WERI-Rb-1 (cell line): ENCODE results near the gene CAV1.

ENCODE experiments used
- DNase-seq: peaks from one replicate; pipeline ENCODE4 v3.0.0-alpha.2; 2020
- H3K27ac ChIP-seq: fragments of 250-450 bp; sonication (Bioruptor Pico); 2 replicates; pipeline ENCODE4 v1.5.1; 2020; ENCODE audit warnings: mild to moderate bottlenecking, moderate library complexity
- H3K27me3 ChIP-seq: fragments of 250-450 bp; sonication (Bioruptor Pico); 2 replicates; pipeline ENCODE4 v1.5.1; 2021; ENCODE audit warnings: mild to moderate bottlenecking, low read depth, moderate library complexity; ENCODE audit not compliant: insufficient read depth, severe bottlenecking
- H3K36me3 ChIP-seq: fragments of 250-450 bp; sonication (Bioruptor Pico); 2 replicates; pipeline ENCODE4 v1.5.1; 2020; ENCODE audit warnings: mild to moderate bottlenecking, moderate library complexity
- H3K4me3 ChIP-seq: 2 replicates; pipeline ENCODE4 v1.5.1; 2011; ENCODE audit warnings: low read depth, mild to moderate bottlenecking, control low read depth, low read length
- H3K9me3 ChIP-seq: fragments of 250-450 bp; sonication (Bioruptor Pico); 2 replicates; pipeline ENCODE4 v1.5.1; 2021; ENCODE audit warnings: mild to moderate bottlenecking, moderate library complexity; ENCODE audit not compliant: severe bottlenecking
- TF ChIP-seq, protein P1 (sequence below): IDR thresholded peaks from 2 replicates; pipeline ENCODE4 v1.5.1; 2011; ENCODE audit warnings: low read depth, mild to moderate bottlenecking, control low read depth, inconsistent platforms, low read length

The CAV1 gene

DNA sequence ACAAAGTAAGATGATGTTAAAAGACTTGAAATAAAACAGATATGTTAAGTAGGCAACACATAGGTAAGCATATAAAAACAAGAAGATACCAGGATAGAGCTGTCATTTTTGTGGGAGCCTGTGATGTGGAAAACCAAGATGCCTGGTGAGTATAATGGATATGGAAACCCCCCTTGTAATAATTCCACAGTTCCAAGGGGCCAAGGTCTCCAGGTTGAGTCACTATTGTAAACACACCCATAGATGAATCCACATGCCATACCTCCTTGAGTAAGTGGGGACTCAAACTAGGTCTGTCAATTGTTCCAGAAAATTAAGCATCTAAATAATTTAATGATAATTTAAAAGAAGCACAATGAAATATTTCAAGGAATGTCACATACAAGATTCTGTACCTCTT lies 15.9 kb downstream of the CAV1 start:
- H3K27me3 ChIP-seq: peaks cover 10% of the 10 kb centered on the region

DNA sequence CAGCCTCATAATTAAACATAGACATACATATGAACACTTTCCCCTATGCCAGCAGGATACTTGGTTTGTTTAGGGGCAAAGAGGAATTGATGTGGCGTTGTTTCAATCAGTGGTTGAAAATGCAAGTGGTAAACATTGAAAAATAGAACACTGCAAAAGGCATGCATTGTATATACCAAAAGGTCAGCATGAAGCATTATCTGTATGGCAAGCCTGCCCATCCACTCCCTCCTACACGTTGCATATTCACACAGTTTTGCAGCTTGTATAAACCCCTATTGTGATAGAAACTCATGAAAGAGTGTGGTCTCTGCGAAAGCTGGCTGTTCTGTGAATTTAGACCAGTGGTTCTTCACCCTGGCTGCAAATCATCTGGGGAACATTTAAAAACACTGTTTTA lies 17.1 kb downstream of the CAV1 start:
- Histone ChIP-seq H3K9me3 (no peaks in the 10 kb centered on the region), H3K27me3 (peaks cover 15% of the 10 kb centered on the region), H3K36me3 (no peaks in the 10 kb centered on the region), H3K27ac (no peak overlapping the region), H3K4me3 (no peak overlapping the region)
- TF ChIP-seq, protein P1, sequence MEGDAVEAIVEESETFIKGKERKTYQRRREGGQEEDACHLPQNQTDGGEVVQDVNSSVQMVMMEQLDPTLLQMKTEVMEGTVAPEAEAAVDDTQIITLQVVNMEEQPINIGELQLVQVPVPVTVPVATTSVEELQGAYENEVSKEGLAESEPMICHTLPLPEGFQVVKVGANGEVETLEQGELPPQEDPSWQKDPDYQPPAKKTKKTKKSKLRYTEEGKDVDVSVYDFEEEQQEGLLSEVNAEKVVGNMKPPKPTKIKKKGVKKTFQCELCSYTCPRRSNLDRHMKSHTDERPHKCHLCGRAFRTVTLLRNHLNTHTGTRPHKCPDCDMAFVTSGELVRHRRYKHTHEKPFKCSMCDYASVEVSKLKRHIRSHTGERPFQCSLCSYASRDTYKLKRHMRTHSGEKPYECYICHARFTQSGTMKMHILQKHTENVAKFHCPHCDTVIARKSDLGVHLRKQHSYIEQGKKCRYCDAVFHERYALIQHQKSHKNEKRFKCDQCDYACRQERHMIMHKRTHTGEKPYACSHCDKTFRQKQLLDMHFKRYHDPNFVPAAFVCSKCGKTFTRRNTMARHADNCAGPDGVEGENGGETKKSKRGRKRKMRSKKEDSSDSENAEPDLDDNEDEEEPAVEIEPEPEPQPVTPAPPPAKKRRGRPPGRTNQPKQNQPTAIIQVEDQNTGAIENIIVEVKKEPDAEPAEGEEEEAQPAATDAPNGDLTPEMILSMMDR: no peak
- DNase-seq: no peak

More for the DNA sequence above, 15.9 kb downstream of the CAV1 start:
- Histone ChIP-seq H3K9me3 (no peaks in the 10 kb centered on the region), H3K4me3 (no peak overlapping the region), H3K36me3 (no peaks in the 10 kb centered on the region), H3K27ac (no peak overlapping the region)
- TF ChIP-seq, protein P1: no peak
- no peak for DNase-seq

DNA sequence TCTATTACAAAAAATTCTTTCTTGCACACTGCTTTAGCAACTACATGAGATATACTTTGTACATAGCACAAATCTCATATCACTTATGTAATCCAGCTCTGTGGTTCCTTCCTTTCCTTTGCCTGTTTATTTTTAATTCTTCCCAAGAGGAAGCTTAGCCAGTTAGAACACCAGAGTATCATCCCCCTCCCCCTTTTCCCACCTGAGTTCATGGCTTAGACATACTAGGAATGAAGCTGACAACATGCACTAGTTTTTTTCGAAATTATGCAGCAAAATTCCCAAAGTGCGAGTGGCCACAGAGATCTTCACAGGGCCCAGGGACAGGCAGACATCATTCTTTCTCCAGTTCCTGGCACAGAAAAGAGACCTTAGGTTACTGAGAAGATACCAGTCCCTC lies 17.8 kb downstream of the CAV1 start:
- Histone ChIP-seq H3K4me3 (no peak overlapping the region), H3K9me3 (no peaks in the 10 kb centered on the region), H3K36me3 (no peaks in the 10 kb centered on the region), H3K27ac (no peak overlapping the region), H3K27me3 (peaks cover 15% of the 10 kb centered on the region)
- DNase-seq: no peak
- TF ChIP-seq, protein P1: no peak

DNA sequence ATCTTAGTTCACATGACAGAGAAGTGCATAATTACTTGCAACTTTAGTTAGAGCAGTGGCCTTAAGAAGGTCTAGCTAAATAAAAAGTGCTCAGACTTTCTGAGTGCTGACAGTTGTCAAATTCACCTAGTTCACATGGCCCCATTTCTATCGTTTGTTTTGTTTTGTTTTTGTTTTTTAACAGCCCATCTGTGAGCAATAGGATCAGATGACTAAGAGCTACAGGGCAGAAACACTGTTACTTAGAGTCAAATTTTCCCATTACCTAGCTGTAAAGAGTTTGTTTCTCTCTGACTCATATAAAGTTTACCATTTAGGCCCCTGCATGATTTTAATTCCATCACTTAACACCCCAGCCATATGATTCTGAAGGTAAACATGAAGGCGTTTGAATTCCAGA lies 18.8 kb downstream of the CAV1 start:
- no peak for DNase-seq

DNA sequence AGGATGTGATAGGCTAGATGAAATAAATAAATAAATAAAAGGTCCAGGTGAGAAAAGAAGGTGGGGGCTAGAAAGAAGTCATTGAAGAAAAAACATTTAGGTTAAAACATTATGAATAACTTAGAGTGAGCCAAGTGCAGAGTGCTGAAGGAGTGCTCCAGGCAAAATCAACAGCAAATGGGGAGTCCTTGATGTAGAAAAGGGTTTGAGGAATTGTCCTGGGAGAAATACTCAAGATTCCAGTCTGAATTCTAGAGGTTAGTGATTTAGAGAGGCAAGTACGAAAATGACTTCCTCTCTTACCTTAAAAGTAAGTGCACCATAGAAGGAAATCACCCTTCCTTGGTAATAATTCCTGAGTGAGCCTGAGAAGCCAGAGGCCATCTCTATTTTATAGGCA lies 19.7 kb downstream of the CAV1 start:
- no peak for DNase-seq
- no peak overlapping the region for H3K4me3 ChIP-seq
- TF ChIP-seq, protein P1: no peak
- H3K36me3 ChIP-seq: no peaks in the 10 kb centered on the region
- H3K27ac ChIP-seq: no peak overlapping the region
- no peaks in the 10 kb centered on the region for H3K9me3 ChIP-seq
- peaks cover 19% of the 10 kb centered on the region for H3K27me3 ChIP-seq

More for the DNA sequence above, 18.8 kb downstream of the CAV1 start:
- Histone ChIP-seq H3K27me3 (peaks cover 17% of the 10 kb centered on the region), H3K27ac (no peak overlapping the region), H3K4me3 (no peak overlapping the region), H3K36me3 (no peaks in the 10 kb centered on the region), H3K9me3 (no peaks in the 10 kb centered on the region)
- TF ChIP-seq, protein P1: no peak

DNA sequence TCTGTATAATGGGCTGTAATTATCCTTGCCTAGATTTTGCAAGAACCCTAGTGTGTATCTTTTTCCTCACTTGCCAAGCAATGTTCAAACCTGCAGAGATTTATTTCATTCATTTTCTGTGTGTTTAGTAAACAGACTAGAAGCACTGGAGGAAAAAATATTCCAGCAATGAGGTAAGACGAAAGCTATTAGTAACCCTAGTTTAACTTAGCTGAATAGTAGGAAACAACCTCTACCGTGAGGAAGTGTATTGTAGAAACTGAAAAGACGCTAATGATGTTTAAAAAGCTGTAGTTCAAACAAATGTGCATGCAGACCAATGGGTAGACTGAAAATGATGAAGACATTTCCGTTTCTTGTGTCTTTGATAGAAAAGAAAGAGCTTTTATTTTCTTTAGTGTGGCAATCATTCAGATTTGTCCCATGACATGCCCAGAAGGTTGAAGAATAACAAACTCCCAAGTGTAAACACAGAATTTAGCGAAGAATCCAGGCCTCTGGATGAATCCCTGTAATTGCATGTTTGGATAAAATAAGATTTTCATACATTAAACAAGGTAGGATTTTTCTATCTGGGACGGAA lies 20.7 kb downstream of the CAV1 start:
- no peaks in the 10 kb centered on the region for H3K9me3 ChIP-seq
- peaks cover 24% of the 10 kb centered on the region for H3K27me3 ChIP-seq
- H3K36me3 ChIP-seq: no peaks in the 10 kb centered on the region
- TF ChIP-seq, protein P1: no peak
- H3K27ac ChIP-seq: no peak overlapping the region
- no peak for DNase-seq
- H3K4me3 ChIP-seq: no peak overlapping the region
